SH-SY5Y (cell line): Measurements from ENCODE around the gene SPATA33.

ENCODE experiments used
- GATA2 ChIP-seq: IDR thresholded peaks from 2 replicates; pipeline ENCODE4 v1.6.1; 2011; ENCODE audit warnings: mild to moderate bottlenecking, low read depth, low read length
- GATA3 ChIP-seq: IDR thresholded peaks from 2 replicates; pipeline ENCODE4 v1.6.1; 2011; ENCODE audit warnings: low read depth, mild to moderate bottlenecking, low read length, moderate library complexity

DNA sequence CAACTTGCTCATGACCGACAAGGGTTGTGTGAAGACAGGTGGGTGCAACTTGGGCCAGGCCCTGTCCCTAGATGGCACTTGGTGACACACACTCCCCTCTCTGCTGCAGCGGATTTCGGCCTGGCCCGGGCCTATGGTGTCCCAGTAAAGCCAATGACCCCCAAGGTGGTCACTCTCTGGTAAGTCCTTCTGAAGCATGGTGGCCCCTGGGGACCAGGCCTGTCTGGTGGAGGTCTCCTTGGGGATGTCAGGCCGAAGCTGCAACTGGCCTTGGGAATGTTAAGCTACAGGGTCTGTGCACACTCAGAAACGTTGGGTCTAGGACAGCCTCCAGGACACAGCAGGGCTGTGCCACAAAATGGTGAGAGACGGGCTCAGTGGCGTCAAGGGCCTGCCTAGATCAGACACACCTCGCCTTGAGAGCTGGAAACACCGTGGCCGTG is 35.7 kb downstream of the SPATA33 start:
- TF ChIP-seq GATA3, result no peak
- TF ChIP-seq GATA2, result no peak
